Measurements from ENCODE around the gene PTPRO. TPM values are rescaled to one million over a fixed set of nuclear protein-coding genes. Genes with fewer than 3 reads are reported as not detected.
A peak's percentile ranks its signal among the peaks of the same experiment; 100 is the strongest.

PTPRO gene
- total and polyA plus RNA-seq, 2 experiments from 2014 or later, result 0.12 TPM; not detected in 1

- Histone ChIP-seq H3K27ac (no peak overlapping the region), H3K4me3 (no peak overlapping the region), H3K9me3 (ENCODE audit: low read depth) (no peaks in the 10 kb centered on the region), H3K4me1 (ENCODE audit: low read depth) (no peaks in the 10 kb centered on the region), H3K27me3 (no peaks in the 10 kb centered on the region), H3K36me3 (no peaks in the 10 kb centered on the region)
- no peak for DNase-seq (ENCODE audit: low read depth in 1 of 2, low spot score in 1 of 2)
- TF ChIP-seq, protein P1, sequence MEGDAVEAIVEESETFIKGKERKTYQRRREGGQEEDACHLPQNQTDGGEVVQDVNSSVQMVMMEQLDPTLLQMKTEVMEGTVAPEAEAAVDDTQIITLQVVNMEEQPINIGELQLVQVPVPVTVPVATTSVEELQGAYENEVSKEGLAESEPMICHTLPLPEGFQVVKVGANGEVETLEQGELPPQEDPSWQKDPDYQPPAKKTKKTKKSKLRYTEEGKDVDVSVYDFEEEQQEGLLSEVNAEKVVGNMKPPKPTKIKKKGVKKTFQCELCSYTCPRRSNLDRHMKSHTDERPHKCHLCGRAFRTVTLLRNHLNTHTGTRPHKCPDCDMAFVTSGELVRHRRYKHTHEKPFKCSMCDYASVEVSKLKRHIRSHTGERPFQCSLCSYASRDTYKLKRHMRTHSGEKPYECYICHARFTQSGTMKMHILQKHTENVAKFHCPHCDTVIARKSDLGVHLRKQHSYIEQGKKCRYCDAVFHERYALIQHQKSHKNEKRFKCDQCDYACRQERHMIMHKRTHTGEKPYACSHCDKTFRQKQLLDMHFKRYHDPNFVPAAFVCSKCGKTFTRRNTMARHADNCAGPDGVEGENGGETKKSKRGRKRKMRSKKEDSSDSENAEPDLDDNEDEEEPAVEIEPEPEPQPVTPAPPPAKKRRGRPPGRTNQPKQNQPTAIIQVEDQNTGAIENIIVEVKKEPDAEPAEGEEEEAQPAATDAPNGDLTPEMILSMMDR (IDR thresholded peaks at IDR 0.05; ENCODE audit: low read depth, low read length), result no peak
These were observed 258.1 kb downstream of the PTPRO start for GRCh38 chr12:15580431-15580830.

GRCh38 chr12:15581006-15581405 is 258.7 kb downstream of the PTPRO start:
- Histone ChIP-seq H3K36me3 (no peaks in the 10 kb centered on the region), H3K4me1 (ENCODE audit: low read depth) (no peaks in the 10 kb centered on the region), H3K4me3 (no peak overlapping the region), H3K27ac (no peak overlapping the region), H3K27me3 (no peaks in the 10 kb centered on the region), H3K9me3 (ENCODE audit: low read depth) (no peaks in the 10 kb centered on the region)
- peak in 1 of 2 donors; percentile 57 for DNase-seq (ENCODE audit: low read depth in 1 of 2, low spot score in 1 of 2)
- TF ChIP-seq, protein P1 (IDR thresholded peaks at IDR 0.05; ENCODE audit: low read depth, low read length), result no peak

GRCh38 chr12:15583804-15584203 is 261.5 kb downstream of the PTPRO start:
- H3K27ac ChIP-seq, result no peak overlapping the region
- H3K27me3 ChIP-seq, result no peaks in the 10 kb centered on the region
- TF ChIP-seq, protein P1 (IDR thresholded peaks at IDR 0.05; ENCODE audit: low read depth, low read length), result no peak
- no peak overlapping the region for H3K4me3 ChIP-seq
- H3K4me1 ChIP-seq (ENCODE audit: low read depth), result no peaks in the 10 kb centered on the region
- H3K36me3 ChIP-seq, result no peaks in the 10 kb centered on the region
- no peak for DNase-seq (ENCODE audit: low read depth in 1 of 2, low spot score in 1 of 2)
- H3K9me3 ChIP-seq (ENCODE audit: low read depth), result no peaks in the 10 kb centered on the region

- Histone ChIP-seq H3K9me3 (ENCODE audit: low read depth) (no peaks in the 10 kb centered on the region), H3K4me3 (no peak overlapping the region), H3K4me1 (ENCODE audit: low read depth) (no peaks in the 10 kb centered on the region), H3K27ac (no peak overlapping the region), H3K36me3 (no peaks in the 10 kb centered on the region), H3K27me3 (no peaks in the 10 kb centered on the region)
- TF ChIP-seq, protein P1 (IDR thresholded peaks at IDR 0.05; ENCODE audit: low read depth, low read length), result peak; percentile 72
- peak; percentile 64 to 87 for DNase-seq (ENCODE audit: low read depth in 1 of 2, low spot score in 1 of 2)
These were observed 262.2 kb downstream of the PTPRO start for GRCh38 chr12:15584366-15585041.

- no peaks in the 10 kb centered on the region for H3K27me3 ChIP-seq
- H3K4me3 ChIP-seq, result no peak overlapping the region
- DNase-seq (ENCODE audit: low read depth in 1 of 2, low spot score in 1 of 2), result no peak
- no peaks in the 10 kb centered on the region for H3K36me3 ChIP-seq
- H3K27ac ChIP-seq, result no peak overlapping the region
- H3K9me3 ChIP-seq (ENCODE audit: low read depth), result no peaks in the 10 kb centered on the region
- TF ChIP-seq, protein P1 (IDR thresholded peaks at IDR 0.05; ENCODE audit: low read depth, low read length), result no peak
- H3K4me1 ChIP-seq (ENCODE audit: low read depth), result no peaks in the 10 kb centered on the region
These were observed 267.2 kb downstream of the PTPRO start for GRCh38 chr12:15589328-15590032.

Data from cardiac muscle cell (in vitro differentiated cells and primary cell).